GM23338 (cell line): ENCODE data around the gene AGAP3. TPM values are rescaled to one million over a fixed set of nuclear protein-coding genes. Genes with fewer than 3 reads are reported as not detected.

Source experiments
- ATAC-seq: fragments of 200-7000 bp; cut with Tn5 transposase; 3 replicates; pipeline ENCODE4 v1.9.1; 2020
- DNase-seq: peaks from one replicate; pipeline ENCODE4 v3.0.0-alpha.2; 2015; ENCODE audit warnings: low spot score
- H2AFZ ChIP-seq: fragments of 200-600 bp; sonication (generic); 2 replicates; pipeline ENCODE4 v1.8.0; 2016; ENCODE audit warnings: antibody characterized with exemption, mild to moderate bottlenecking, moderate library complexity
- H3F3A ChIP-seq: fragments of 200-600 bp; sonication (generic); replicated peaks from 2 replicates; pipeline ENCODE4 v1.8.0; 2017; ENCODE audit warnings: antibody characterized with exemption, mixed run types, low read depth
- H3K27ac ChIP-seq: fragments of 200-600 bp; sonication (generic); 2 replicates; pipeline ENCODE4 v1.6.1; 2016; ENCODE audit warnings: low read depth
- H3K27me3 ChIP-seq: fragments of 200-600 bp; sonication (generic); 2 replicates; pipeline ENCODE4 v1.8.0; 2016; ENCODE audit warnings: mild to moderate bottlenecking, mixed run types, moderate library complexity; ENCODE audit not compliant: insufficient read depth
- H3K36me3 ChIP-seq: fragments of 200-600 bp; sonication (generic); 2 replicates; pipeline ENCODE4 v1.8.0; 2016; ENCODE audit warnings: mild to moderate bottlenecking; ENCODE audit not compliant: insufficient read depth
- H3K4me1 ChIP-seq: fragments of 200-600 bp; sonication (generic); 2 replicates; pipeline ENCODE4 v1.8.0; 2016; ENCODE audit warnings: mild to moderate bottlenecking, moderate library complexity; ENCODE audit not compliant: insufficient read depth
- H3K4me2 ChIP-seq: fragments of 200-600 bp; sonication (generic); 2 replicates; pipeline ENCODE4 v1.7.1; 2017; ENCODE audit warnings: mixed run types
- H3K4me3 ChIP-seq: fragments of 200-600 bp; sonication (generic); 2 replicates; pipeline ENCODE4 v1.6.1; 2016; ENCODE audit warnings: mixed run types
- H3K79me2 ChIP-seq: fragments of 200-600 bp; sonication (generic); replicated peaks from 2 replicates; pipeline ENCODE4 v1.8.0; 2017; ENCODE audit warnings: mild to moderate bottlenecking; ENCODE audit not compliant: insufficient read depth
- H3K9me2 ChIP-seq: fragments of 200-600 bp; sonication (generic); 2 replicates; pipeline ENCODE4 v1.8.0; 2017; ENCODE audit not compliant: insufficient read depth
- H4K20me1 ChIP-seq: fragments of 200-600 bp; sonication (generic); replicated peaks from 2 replicates; pipeline ENCODE4 v1.8.0; 2017; ENCODE audit warnings: mild to moderate bottlenecking; ENCODE audit not compliant: insufficient read depth
- H3K27ac Mint-ChIP-seq: 2 replicates; pipeline ENCODE4 v1.8.0; 2020; ENCODE audit warnings: inconsistent platforms, mild to moderate bottlenecking, moderate library complexity, mixed read lengths
- H3K27me3 Mint-ChIP-seq: 3 replicates; pipeline ENCODE4 v1.8.0; 2022; ENCODE audit warnings: low read depth, mild to moderate bottlenecking, moderate library complexity, mixed read lengths, inconsistent platforms; ENCODE audit not compliant: insufficient read depth, poor library complexity
- H3K36me3 Mint-ChIP-seq: 3 replicates; pipeline ENCODE4 v1.8.0; 2021; ENCODE audit warnings: low read depth, mild to moderate bottlenecking, inconsistent platforms, moderate library complexity, mixed read lengths
- H3K4me1 Mint-ChIP-seq: 3 replicates; pipeline ENCODE4 v1.8.0; 2020; ENCODE audit warnings: mild to moderate bottlenecking, inconsistent platforms, mixed read lengths
- H3K4me3 Mint-ChIP-seq: 3 replicates; pipeline ENCODE4 v1.8.0; 2021; ENCODE audit warnings: moderate library complexity, mild to moderate bottlenecking, inconsistent platforms, mixed read lengths
- H3K9me3 Mint-ChIP-seq: 3 replicates; pipeline ENCODE4 v1.8.0; 2020; ENCODE audit warnings: moderate library complexity, mild to moderate bottlenecking, inconsistent platforms, mixed read lengths
- CTCF ChIP-seq, 2 experiments: fragments of 200-600 bp in 1 of 2; sonication (generic) in 1 of 2; conservative IDR thresholded peaks; 2 replicates each; pipeline versions ENCODE4 v1.5.1 to v1.6.1; 2016 to 2017; ENCODE audit warnings: antibody characterized with exemption in 2 of 2, low read depth in 2 of 2, mild to moderate bottlenecking in 2 of 2, moderate library complexity in 1 of 2
- EZH2 ChIP-seq: fragments of 200-600 bp; sonication (generic); IDR thresholded peaks from one replicate; pipeline ENCODE4 v1.8.0; 2017; ENCODE audit warnings: antibody characterized with exemption, mild to moderate bottlenecking, low read depth; ENCODE audit not compliant: unreplicated experiment
- EZH2phosphoT487 ChIP-seq: fragments of 200-600 bp; sonication (generic); IDR thresholded peaks from one replicate; pipeline ENCODE4 v1.8.1; 2018; ENCODE audit warnings: antibody characterized with exemption; ENCODE audit not compliant: unreplicated experiment
- JUNB ChIP-seq: IDR thresholded peaks from one replicate; pipeline ENCODE4 v1.6.1; 2016; ENCODE audit warnings: antibody characterized with exemption; ENCODE audit not compliant: unreplicated experiment
- NANOG ChIP-seq: IDR thresholded peaks from 2 replicates; pipeline ENCODE4 v1.6.1; 2016; ENCODE audit warnings: antibody characterized with exemption, borderline replicate concordance
- POLR2AphosphoS5 ChIP-seq: IDR thresholded peaks from 2 replicates; pipeline ENCODE4 v1.6.1; 2016; ENCODE audit warnings: antibody characterized with exemption, low read depth
- STAT1 ChIP-seq: IDR thresholded peaks from one replicate; pipeline ENCODE4 v1.6.1; 2016; ENCODE audit warnings: antibody characterized with exemption; ENCODE audit not compliant: unreplicated experiment
- ZNF114 ChIP-seq: fragments of 250-450 bp; sonication (Bioruptor Pico); IDR thresholded peaks from 2 replicates; pipeline ENCODE4 v1.5.0; 2020; ENCODE audit warnings: mild to moderate bottlenecking, moderate library complexity
- polyA plus RNA-seq: library from polyadenylated mRNA; unstranded; fragments of >200 nt; fragmentation: Nextera tagmentation; extraction: Ambion mirVana; gene quantifications from 2 replicates; pipeline ENCODE4 v1.2.1, GENCODE V29; 2016
- total RNA-seq: library from RNA; depleted of rRNA; stranded (reverse); fragments of >200 nt; shearing (Covaris generic); gene quantifications from 2 replicates; pipeline ENCODE4 v1.2.3, GENCODE V29; 2014
- TF ChIP-seq, protein P1 (sequence below): IDR thresholded peaks from one replicate; pipeline ENCODE4 v1.6.1; 2018; ENCODE audit warnings: antibody characterized with exemption; ENCODE audit not compliant: unreplicated experiment
- TF ChIP-seq, protein P2 (sequence below): fragments of 250-450 bp; sonication (Bioruptor Pico); IDR thresholded peaks from 2 replicates; pipeline ENCODE4 v1.5.0; 2020; ENCODE audit warnings: mild to moderate bottlenecking, moderate library complexity

Gene AGAP3
- total and polyA plus RNA-seq, 2 experiments from 2014 or later, result 24.0 to 39.2 TPM

DNA sequence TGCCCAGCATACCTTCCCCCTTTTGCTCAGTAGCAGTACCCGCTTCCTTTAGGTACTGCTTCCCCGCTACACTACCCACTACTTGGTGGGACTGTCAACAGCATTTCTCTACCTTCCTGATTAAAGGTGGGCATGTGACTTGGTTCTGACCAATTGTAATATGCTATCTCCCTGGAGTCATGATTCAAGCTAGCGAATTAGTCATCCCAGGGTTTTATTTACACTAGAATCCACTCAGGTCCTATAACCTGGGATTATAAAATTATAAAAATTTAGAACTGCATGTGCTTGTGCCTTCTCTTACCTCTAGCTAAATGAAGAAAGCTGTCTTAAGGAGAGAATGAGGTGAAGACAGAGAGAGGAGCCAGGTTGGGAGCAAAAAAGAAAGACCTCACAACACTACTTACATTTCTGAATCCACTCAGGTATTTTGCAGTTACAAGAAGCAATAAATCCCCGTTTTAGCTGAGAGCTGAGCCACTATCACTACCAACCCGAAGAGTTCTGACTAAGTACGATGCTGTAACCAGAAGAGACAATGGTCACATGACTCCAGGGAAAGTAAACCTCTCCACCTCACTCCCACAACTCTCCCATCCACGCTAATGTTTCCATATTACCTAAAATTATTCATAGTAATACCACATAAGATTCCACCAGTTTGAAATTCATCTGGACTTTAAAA, 71.5 kb downstream of the AGAP3 start:
- Mint-ChIP-seq H3K27me3 (no peaks in the 10 kb centered on the region), H3K4me3 (no peak overlapping the region), H3K27ac (no peak overlapping the region), H3K9me3 (no peaks in the 10 kb centered on the region), H3K4me1 (peaks cover 4% of the 10 kb centered on the region; the same call in 2 of the 3 replicates), H3K36me3 (no peaks in the 10 kb centered on the region)
- ATAC-seq, result peak; percentile 64
- no peaks in the 10 kb centered on the region for H4K20me1 ChIP-seq
- DNase-seq, result no peak
- TF ChIP-seq ZNF114 (CRISPR knock-in tag), result no peak
- TF ChIP-seq EZH2, result peak; percentile 10
- H3K36me3 ChIP-seq, result no peaks in the 10 kb centered on the region
- no peaks in the 10 kb centered on the region for H3F3A ChIP-seq
- no peak overlapping the region for H3K27ac ChIP-seq
- no peak overlapping the region for H2AFZ ChIP-seq
- H3K79me2 ChIP-seq, result no peaks in the 10 kb centered on the region
- H3K4me3 ChIP-seq, result no peak overlapping the region
- no peaks in the 10 kb centered on the region for H3K4me1 ChIP-seq
- H3K4me2 ChIP-seq, result no peak overlapping the region
- no peaks in the 10 kb centered on the region for H3K9me2 ChIP-seq
- H3K27me3 ChIP-seq, result peaks cover 38% of the 10 kb centered on the region

DNA sequence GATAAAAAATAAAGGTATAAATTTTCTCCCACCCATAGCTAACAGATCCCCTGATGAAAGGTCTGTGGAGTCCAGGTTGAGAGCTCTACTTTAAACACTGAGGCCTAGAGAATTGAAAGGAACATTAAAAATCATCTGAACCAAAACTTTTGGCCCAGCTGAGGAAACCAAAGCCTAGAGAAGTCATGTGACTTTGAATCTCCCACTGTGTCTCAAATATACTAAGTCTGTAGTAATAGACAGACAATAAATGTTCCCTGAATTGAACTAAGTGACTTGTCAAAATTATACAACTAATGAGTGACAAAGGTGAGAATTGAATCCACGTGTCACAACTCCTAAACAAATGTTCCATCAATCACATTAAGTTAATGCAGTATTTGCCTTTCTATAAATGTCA, 75.5 kb downstream of the AGAP3 start:
- H3K79me2 ChIP-seq, result no peaks in the 10 kb centered on the region
- no peak overlapping the region for H2AFZ ChIP-seq
- H3K36me3 Mint-ChIP-seq, result no peaks in the 10 kb centered on the region
- no peaks in the 10 kb centered on the region for H3F3A ChIP-seq
- H3K27me3 ChIP-seq, result peaks cover 78% of the 10 kb centered on the region
- no peaks in the 10 kb centered on the region for H3K27me3 Mint-ChIP-seq
- H3K4me1 Mint-ChIP-seq, result peaks cover 7% of the 10 kb centered on the region; the same call in 2 of the 3 replicates
- DNase-seq, result no peak
- H3K36me3 ChIP-seq, result no peaks in the 10 kb centered on the region
- H3K4me3 ChIP-seq, result no peak overlapping the region
- H3K27ac Mint-ChIP-seq, result no peak overlapping the region
- no peak for ATAC-seq
- no peak overlapping the region for H3K4me3 Mint-ChIP-seq
- H3K9me3 Mint-ChIP-seq, result no peaks in the 10 kb centered on the region
- H4K20me1 ChIP-seq, result peaks cover 5% of the 10 kb centered on the region
- H3K9me2 ChIP-seq, result no peaks in the 10 kb centered on the region
- no peak overlapping the region for H3K4me2 ChIP-seq
- H3K27ac ChIP-seq, result no peak overlapping the region
- H3K4me1 ChIP-seq, result peaks cover 4% of the 10 kb centered on the region
- TF ChIP-seq, protein P1, sequence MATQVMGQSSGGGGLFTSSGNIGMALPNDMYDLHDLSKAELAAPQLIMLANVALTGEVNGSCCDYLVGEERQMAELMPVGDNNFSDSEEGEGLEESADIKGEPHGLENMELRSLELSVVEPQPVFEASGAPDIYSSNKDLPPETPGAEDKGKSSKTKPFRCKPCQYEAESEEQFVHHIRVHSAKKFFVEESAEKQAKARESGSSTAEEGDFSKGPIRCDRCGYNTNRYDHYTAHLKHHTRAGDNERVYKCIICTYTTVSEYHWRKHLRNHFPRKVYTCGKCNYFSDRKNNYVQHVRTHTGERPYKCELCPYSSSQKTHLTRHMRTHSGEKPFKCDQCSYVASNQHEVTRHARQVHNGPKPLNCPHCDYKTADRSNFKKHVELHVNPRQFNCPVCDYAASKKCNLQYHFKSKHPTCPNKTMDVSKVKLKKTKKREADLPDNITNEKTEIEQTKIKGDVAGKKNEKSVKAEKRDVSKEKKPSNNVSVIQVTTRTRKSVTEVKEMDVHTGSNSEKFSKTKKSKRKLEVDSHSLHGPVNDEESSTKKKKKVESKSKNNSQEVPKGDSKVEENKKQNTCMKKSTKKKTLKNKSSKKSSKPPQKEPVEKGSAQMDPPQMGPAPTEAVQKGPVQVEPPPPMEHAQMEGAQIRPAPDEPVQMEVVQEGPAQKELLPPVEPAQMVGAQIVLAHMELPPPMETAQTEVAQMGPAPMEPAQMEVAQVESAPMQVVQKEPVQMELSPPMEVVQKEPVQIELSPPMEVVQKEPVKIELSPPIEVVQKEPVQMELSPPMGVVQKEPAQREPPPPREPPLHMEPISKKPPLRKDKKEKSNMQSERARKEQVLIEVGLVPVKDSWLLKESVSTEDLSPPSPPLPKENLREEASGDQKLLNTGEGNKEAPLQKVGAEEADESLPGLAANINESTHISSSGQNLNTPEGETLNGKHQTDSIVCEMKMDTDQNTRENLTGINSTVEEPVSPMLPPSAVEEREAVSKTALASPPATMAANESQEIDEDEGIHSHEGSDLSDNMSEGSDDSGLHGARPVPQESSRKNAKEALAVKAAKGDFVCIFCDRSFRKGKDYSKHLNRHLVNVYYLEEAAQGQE, result no peak
- TF ChIP-seq JUNB, result no peak
- TF ChIP-seq CTCF (conservative IDR thresholded peaks at IDR 0.05; ENCODE audit: low read depth in 2 of 2), result no peak
- TF ChIP-seq NANOG, result no peak
- no peak for TF ChIP-seq STAT1
- no peak for TF ChIP-seq ZNF114 (CRISPR knock-in tag)
- TF ChIP-seq EZH2, result no peak
- TF ChIP-seq, protein P2, sequence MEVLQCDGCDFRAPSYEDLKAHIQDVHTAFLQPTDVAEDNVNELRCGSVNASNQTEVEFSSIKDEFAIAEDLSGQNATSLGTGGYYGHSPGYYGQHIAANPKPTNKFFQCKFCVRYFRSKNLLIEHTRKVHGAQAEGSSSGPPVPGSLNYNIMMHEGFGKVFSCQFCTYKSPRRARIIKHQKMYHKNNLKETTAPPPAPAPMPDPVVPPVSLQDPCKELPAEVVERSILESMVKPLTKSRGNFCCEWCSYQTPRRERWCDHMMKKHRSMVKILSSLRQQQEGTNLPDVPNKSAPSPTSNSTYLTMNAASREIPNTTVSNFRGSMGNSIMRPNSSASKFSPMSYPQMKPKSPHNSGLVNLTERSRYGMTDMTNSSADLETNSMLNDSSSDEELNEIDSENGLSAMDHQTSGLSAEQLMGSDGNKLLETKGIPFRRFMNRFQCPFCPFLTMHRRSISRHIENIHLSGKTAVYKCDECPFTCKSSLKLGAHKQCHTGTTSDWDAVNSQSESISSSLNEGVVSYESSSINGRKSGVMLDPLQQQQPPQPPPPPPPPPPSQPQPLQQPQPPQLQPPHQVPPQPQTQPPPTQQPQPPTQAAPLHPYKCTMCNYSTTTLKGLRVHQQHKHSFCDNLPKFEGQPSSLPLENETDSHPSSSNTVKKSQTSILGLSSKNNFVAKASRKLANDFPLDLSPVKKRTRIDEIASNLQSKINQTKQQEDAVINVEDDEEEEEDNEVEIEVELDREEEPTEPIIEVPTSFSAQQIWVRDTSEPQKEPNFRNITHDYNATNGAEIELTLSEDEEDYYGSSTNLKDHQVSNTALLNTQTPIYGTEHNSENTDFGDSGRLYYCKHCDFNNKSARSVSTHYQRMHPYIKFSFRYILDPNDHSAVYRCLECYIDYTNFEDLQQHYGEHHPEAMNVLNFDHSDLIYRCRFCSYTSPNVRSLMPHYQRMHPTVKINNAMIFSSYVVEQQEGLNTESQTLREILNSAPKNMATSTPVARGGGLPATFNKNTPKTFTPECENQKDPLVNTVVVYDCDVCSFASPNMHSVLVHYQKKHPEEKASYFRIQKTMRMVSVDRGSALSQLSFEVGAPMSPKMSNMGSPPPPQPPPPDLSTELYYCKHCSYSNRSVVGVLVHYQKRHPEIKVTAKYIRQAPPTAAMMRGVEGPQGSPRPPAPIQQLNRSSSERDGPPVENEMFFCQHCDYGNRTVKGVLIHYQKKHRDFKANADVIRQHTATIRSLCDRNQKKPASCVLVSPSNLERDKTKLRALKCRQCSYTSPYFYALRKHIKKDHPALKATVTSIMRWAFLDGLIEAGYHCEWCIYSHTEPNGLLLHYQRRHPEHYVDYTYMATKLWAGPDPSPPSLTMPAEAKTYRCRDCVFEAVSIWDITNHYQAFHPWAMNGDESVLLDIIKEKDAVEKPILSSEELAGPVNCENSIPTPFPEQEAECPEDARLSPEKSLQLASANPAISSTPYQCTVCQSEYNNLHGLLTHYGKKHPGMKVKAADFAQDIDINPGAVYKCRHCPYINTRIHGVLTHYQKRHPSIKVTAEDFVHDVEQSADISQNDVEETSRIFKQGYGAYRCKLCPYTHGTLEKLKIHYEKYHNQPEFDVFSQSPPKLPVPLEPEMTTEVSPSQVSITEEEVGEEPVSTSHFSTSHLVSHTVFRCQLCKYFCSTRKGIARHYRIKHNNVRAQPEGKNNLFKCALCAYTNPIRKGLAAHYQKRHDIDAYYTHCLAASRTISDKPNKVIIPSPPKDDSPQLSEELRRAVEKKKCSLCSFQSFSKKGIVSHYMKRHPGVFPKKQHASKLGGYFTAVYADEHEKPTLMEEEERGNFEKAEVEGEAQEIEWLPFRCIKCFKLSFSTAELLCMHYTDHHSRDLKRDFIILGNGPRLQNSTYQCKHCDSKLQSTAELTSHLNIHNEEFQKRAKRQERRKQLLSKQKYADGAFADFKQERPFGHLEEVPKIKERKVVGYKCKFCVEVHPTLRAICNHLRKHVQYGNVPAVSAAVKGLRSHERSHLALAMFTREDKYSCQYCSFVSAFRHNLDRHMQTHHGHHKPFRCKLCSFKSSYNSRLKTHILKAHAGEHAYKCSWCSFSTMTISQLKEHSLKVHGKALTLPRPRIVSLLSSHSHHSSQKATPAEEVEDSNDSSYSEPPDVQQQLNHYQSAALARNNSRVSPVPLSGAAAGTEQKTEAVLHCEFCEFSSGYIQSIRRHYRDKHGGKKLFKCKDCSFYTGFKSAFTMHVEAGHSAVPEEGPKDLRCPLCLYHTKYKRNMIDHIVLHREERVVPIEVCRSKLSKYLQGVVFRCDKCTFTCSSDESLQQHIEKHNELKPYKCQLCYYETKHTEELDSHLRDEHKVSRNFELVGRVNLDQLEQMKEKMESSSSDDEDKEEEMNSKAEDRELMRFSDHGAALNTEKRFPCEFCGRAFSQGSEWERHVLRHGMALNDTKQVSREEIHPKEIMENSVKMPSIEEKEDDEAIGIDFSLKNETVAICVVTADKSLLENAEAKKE (CRISPR knock-in tag), result no peak
- TF ChIP-seq EZH2phosphoT487, result no peak
- no peak for TF ChIP-seq POLR2AphosphoS5
